OCI-LY3 (cell line): Measurements from ENCODE around the gene NUMA1.

ENCODE experiments used
- H2AFZ ChIP-seq: fragments of 200-600, 300-600 bp; shearing (Covaris generic); 2 replicates; pipeline ENCODE4 v1.6.0; 2014; ENCODE audit warnings: antibody characterized with exemption, low read depth, low read length
- H3K27ac ChIP-seq: fragments of 200-600, 300-600 bp; sonication (generic); 2 replicates; pipeline ENCODE4 v1.5.1; 2014; ENCODE audit warnings: mild to moderate bottlenecking, low read length, moderate library complexity, mixed read lengths
- H3K27me3 ChIP-seq: fragments of 200-600, 300-600 bp; sonication (generic); 2 replicates; pipeline ENCODE4 v1.6.1; 2014; ENCODE audit warnings: low read depth, low read length, mixed read lengths
- H3K36me3 ChIP-seq: fragments of 200-600, 300-600 bp; sonication (generic); replicated peaks from 2 replicates; pipeline ENCODE3; 2014; ENCODE audit warnings: low read depth, low read length, mixed read lengths
- H3K4me1 ChIP-seq: fragments of 300-600, 200-600 bp; sonication (generic); 2 replicates; pipeline ENCODE4 v1.6.1; 2014; ENCODE audit warnings: low read length, mixed read lengths
- H3K4me2 ChIP-seq: fragments of 200-600, 300-600 bp; sonication (generic); 2 replicates; pipeline ENCODE4 v1.6.1; 2014; ENCODE audit warnings: low read length, mixed read lengths
- H3K4me3 ChIP-seq: fragments of 300-600, 200-600 bp; sonication (generic); 2 replicates; pipeline ENCODE4 v1.5.1; 2014; ENCODE audit warnings: antibody characterized with exemption, mild to moderate bottlenecking, low read length, moderate library complexity
- H3K79me2 ChIP-seq: fragments of 300-600, 200-600 bp; shearing (Covaris generic); 2 replicates; pipeline ENCODE4 v1.6.1; 2014; ENCODE audit warnings: mild to moderate bottlenecking, low read length, mixed read lengths
- H3K9ac ChIP-seq: fragments of 300-600, 200-600 bp; shearing (Covaris generic); 2 replicates; pipeline ENCODE4 v1.6.0; 2014; ENCODE audit warnings: mild to moderate bottlenecking, low read length, moderate library complexity
- H3K9me3 ChIP-seq: fragments of 200-600, 300-600 bp; shearing (Covaris generic); 2 replicates; pipeline ENCODE4 v1.6.1; 2014; ENCODE audit warnings: low read length, mixed read lengths; ENCODE audit not compliant: insufficient read depth
- H4K20me1 ChIP-seq: fragments of 200-600, 300-600 bp; sonication (generic); 2 replicates; pipeline ENCODE4 v1.6.1; 2016; ENCODE audit warnings: low read length, mixed read lengths; ENCODE audit not compliant: insufficient read depth
- EZH2phosphoT487 ChIP-seq: fragments of 200-600 bp; shearing (Covaris generic); IDR thresholded peaks from 2 replicates; pipeline ENCODE4 v1.6.1; 2018; ENCODE audit warnings: antibody characterized with exemption, mixed run types, low read depth
- TF ChIP-seq, protein P1 (sequence below): fragments of 200-600, 300-600 bp; sonication (generic); IDR thresholded peaks from 2 replicates; pipeline ENCODE4 v1.5.1; 2014; ENCODE audit warnings: antibody characterized with exemption, low read length, low read depth

Gene NUMA1

DNA sequence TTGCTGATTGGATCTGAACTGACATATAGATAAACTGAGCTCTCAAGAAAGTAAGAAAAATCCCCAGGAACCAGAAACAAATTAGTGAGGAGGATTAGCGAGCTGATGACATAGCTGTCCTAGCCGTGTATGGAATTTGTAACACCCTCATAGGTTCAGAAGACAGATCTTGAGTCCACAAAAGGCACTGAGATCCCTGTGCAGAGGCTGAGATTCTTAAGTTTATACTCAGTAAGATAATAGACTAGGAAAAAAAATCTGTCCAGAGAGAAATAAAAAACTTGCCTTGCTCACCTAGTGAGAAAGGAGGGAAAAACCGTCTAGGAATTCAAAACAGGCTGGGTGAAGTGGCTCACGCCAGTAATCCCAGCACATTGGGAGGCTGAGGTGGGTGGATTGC is 4.6 kb downstream of the NUMA1 start:
- peaks cover 88% of the 10 kb centered on the region for H3K79me2 ChIP-seq
- peaks cover 17% of the 10 kb centered on the region for H4K20me1 ChIP-seq
- H3K4me1 ChIP-seq, result peaks cover 22% of the 10 kb centered on the region

DNA sequence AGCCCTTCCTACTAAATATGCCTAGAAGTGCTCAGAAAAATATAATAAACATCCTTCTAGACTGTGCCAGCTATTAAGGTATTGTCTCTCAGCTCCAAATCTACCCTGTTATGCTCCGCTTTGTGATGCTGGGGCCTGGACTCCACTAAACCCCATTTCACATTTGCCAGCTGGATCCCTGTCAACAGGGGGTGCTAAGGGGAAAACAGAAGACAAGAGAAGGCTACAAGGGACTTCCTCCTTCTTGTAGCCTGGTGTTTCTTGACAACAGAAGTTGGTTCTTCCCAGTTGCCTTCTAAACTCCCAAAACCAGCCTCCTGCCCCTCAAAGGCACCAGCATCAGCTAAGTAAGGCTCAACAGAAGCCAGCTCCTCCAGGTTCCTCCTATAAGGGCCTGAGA is 5.2 kb downstream of the NUMA1 start:
- Histone ChIP-seq H4K20me1 (peaks cover 24% of the 10 kb centered on the region), H3K27ac (no peak overlapping the region), H3K4me2 (no peak overlapping the region), H3K36me3 (peaks cover 7% of the 10 kb centered on the region), H2AFZ (no peak overlapping the region), H3K4me3 (no peak overlapping the region), H3K27me3 (no peaks in the 10 kb centered on the region), H3K9ac (no peak overlapping the region), H3K79me2 (peaks cover 94% of the 10 kb centered on the region), H3K4me1 (peaks cover 25% of the 10 kb centered on the region), H3K9me3 (no peaks in the 10 kb centered on the region)
- TF ChIP-seq EZH2phosphoT487, result no peak
- TF ChIP-seq, protein P1, sequence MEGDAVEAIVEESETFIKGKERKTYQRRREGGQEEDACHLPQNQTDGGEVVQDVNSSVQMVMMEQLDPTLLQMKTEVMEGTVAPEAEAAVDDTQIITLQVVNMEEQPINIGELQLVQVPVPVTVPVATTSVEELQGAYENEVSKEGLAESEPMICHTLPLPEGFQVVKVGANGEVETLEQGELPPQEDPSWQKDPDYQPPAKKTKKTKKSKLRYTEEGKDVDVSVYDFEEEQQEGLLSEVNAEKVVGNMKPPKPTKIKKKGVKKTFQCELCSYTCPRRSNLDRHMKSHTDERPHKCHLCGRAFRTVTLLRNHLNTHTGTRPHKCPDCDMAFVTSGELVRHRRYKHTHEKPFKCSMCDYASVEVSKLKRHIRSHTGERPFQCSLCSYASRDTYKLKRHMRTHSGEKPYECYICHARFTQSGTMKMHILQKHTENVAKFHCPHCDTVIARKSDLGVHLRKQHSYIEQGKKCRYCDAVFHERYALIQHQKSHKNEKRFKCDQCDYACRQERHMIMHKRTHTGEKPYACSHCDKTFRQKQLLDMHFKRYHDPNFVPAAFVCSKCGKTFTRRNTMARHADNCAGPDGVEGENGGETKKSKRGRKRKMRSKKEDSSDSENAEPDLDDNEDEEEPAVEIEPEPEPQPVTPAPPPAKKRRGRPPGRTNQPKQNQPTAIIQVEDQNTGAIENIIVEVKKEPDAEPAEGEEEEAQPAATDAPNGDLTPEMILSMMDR, result no peak; the same call in 1 of the 2 replicates

More for the DNA sequence above, 4.6 kb downstream of the NUMA1 start:
- no peak overlapping the region for H3K4me2 ChIP-seq
- no peak overlapping the region for H3K4me3 ChIP-seq
- peaks cover 7% of the 10 kb centered on the region for H3K36me3 ChIP-seq
- no peak overlapping the region for H3K27ac ChIP-seq
- no peaks in the 10 kb centered on the region for H3K9me3 ChIP-seq
- no peak for TF ChIP-seq EZH2phosphoT487
- TF ChIP-seq, protein P1, result no peak
- H3K27me3 ChIP-seq, result no peaks in the 10 kb centered on the region
- no peak overlapping the region for H3K9ac ChIP-seq
- no peak overlapping the region for H2AFZ ChIP-seq

DNA sequence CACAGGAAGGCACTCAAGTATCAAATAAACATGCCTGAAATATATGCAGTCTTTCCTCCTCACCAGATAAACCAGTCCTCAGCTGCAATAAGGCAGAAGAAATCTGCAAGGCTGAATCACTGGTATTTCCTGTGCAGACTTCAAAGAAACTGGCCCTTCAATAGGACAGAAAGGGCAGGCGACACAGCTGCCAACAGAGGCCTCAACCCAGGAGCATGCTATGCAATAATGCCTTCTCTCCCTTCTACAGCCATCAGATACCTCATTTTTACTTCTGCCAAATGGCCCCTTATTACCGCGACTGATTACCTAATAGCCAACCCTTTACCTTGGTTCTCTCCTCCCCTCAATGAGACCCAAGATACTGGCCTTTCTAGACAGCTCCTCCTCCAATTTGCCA is 8.0 kb downstream of the NUMA1 start:
- Histone ChIP-seq H3K4me3 (no peak overlapping the region), H3K4me2 (no peak overlapping the region), H3K4me1 (peaks cover 23% of the 10 kb centered on the region)

DNA sequence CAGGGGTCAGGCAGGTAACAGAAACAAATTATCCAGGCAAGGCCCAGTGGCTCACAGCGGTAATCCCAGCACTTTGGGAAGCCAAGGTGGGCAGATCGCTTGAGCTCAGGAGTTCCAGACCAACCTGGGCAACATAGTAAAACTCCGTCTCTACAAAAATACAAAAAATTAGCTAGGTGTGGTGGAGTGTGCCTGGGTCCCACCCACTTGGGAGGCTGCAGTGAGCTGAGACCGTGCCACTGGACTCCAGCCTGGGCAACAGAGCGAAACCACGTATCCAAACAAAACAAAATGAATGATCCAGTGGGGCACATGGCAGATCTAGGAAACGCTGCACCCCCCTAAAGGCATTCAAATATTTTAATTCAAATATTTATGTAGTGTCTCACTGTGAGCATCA is 9.9 kb downstream of the NUMA1 start:
- peaks cover 17% of the 10 kb centered on the region for H3K4me1 ChIP-seq
- peaks cover 14% of the 10 kb centered on the region for H3K36me3 ChIP-seq
- H3K27ac ChIP-seq, result no peak overlapping the region
- no peak overlapping the region for H3K4me2 ChIP-seq
- H3K79me2 ChIP-seq, result peaks cover 66% of the 10 kb centered on the region
- H3K9ac ChIP-seq, result no peak overlapping the region
- peaks cover 39% of the 10 kb centered on the region for H4K20me1 ChIP-seq
- H3K4me3 ChIP-seq, result no peak overlapping the region
- no peaks in the 10 kb centered on the region for H3K27me3 ChIP-seq
- no peak overlapping the region for H2AFZ ChIP-seq
- no peaks in the 10 kb centered on the region for H3K9me3 ChIP-seq
- TF ChIP-seq, protein P1, result no peak
- TF ChIP-seq EZH2phosphoT487, result no peak

More for the DNA sequence above, 8.0 kb downstream of the NUMA1 start:
- Histone ChIP-seq H3K9ac (no peak overlapping the region), H3K9me3 (no peaks in the 10 kb centered on the region), H3K27ac (no peak overlapping the region), H4K20me1 (peaks cover 39% of the 10 kb centered on the region), H2AFZ (no peak overlapping the region), H3K36me3 (peaks cover 16% of the 10 kb centered on the region), H3K79me2 (peaks cover 82% of the 10 kb centered on the region), H3K27me3 (no peaks in the 10 kb centered on the region)
- TF ChIP-seq, protein P1, result no peak
- TF ChIP-seq EZH2phosphoT487, result no peak
